ENCODE data around the gene IPO11.
A peak's percentile ranks its signal among the peaks of the same experiment; 100 is the strongest.
"Not testable (repeated sequence)": the region's sequence is repeated elsewhere in the genome, so short reads cannot be mapped to it uniquely, and the experiment has no call there.

The IPO11 gene

GRCh38 chr5:62450259-62450658 is 37.7 kb downstream of the IPO11 start:
- DNase-seq (ENCODE audit: low read depth), result no peak

GRCh38 chr5:62457071-62457470 is 44.5 kb downstream of the IPO11 start:
- peak; percentile 15 for DNase-seq (ENCODE audit: low read depth)

GRCh38 chr5:62460578-62460983 is 48.0 kb downstream of the IPO11 start:
- DNase-seq (ENCODE audit: low read depth), result peak; percentile 19

DNA sequence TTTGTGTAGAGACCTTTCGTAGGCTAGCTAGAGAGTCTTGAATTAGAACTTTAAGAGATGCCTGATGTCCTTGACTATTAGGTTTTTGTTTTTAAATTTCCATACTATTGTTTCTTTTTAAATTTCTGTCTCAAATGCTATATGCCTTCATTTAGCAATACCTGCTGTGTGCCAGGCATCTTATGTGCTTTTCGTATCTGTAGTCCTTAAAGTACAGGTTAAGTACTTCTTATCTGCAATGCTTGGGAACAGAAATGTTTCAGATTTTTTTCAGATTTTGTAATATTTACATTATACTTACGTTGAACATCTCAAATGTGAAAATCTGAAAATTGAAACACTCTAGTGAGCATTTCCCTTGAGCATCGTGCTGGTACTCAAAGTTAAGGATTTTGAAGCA is 49.0 kb downstream of the IPO11 start:
- DNase-seq (ENCODE audit: low read depth), result no peak

DNA sequence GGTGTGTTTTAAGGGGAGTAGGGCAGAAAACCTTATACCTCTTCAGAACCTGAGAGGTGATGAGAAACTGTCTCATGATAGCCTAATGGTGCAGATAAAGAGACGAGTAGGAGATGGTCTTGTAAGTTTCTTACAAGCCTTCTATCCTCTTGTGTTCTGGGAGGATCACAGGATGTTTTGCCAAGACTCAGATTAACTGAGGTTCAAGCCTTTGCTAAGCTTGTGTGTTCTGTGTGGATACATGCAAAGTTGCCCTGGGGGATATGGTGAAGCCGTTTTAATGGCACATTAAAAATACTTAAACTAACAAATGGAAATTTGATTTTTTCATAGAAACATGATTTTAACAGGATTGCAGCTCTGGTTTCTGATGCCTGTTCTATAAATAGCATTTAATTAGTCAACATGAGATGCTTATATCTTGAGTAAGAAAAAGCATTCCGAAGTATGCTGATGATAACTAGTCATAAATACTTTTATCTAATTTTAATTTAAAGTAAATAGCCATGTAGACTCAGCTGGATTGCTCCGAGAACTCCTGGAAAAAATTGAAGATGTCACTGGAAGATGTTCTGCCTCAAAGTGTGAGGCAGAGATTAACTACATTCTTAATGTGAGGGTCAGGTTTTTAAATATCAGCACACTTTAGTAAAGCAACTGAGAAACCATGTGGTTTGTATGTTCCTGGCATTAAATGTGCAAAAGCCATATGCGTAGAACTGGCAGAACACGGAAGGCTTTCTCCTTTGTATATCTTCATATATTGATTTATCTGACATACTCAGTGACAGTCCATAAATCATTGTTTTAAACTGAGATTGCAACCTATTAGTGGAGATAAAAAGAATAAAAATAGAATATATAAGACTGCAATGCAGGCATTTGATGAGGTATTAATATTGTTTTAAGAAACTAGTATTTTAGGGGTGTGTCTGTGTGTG is 53.7 kb downstream of the IPO11 start:
- no peak for DNase-seq (ENCODE audit: low read depth)

DNA sequence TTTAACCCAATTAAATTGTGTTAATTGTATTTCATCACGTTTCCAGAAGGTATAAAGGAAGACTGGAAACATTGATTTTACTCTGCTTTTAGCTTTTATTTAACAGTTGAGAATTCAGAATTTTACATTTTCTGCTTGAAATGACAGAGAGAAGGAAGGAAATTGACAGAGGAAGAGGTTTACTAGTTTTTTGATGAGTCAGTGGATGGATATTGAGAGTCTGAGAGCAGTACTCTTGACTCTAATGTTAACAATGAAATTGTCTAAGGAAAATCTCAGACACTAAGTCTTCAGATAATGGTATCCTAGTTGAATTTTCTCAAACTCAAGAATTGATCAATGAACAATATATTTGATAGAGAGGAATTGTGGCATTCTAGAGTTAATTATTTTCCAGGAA is 60.6 kb downstream of the IPO11 start:
- DNase-seq (ENCODE audit: low read depth), result peak; percentile 4

- DNase-seq (ENCODE audit: low read depth), result peak; percentile 66
These were observed 62.5 kb downstream of the IPO11 start for GRCh38 chr5:62475072-62475471.

DNA sequence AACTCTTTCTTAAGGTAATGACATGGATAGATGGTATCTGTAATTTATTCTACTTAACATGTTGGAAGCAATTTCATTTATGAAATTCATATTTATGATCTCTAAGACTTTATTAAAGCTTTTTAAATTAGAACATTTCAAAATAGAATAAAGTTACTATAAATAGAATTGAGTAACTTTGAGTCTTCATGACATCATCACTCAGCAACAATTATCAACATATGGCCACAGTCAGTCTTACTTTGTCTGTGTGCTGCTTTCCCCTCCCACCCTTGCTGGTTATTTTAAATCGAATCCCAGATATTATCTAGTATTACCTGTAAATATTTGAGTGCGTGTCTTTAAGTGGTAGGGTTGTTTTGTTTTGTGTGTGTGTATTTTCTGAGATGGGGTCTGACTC is 65.2 kb downstream of the IPO11 start:
- peak; percentile 29 for DNase-seq (ENCODE audit: low read depth)

- no peak for DNase-seq (ENCODE audit: low read depth)
These were observed 71.0 kb downstream of the IPO11 start for GRCh38 chr5:62483556-62483955.

- DNase-seq (ENCODE audit: low read depth), result no peak
These were observed 74.1 kb downstream of the IPO11 start for GRCh38 chr5:62486672-62487071.

- no peak for DNase-seq (ENCODE audit: low read depth)
These were observed 76.0 kb downstream of the IPO11 start for GRCh38 chr5:62488531-62488930.

DNA sequence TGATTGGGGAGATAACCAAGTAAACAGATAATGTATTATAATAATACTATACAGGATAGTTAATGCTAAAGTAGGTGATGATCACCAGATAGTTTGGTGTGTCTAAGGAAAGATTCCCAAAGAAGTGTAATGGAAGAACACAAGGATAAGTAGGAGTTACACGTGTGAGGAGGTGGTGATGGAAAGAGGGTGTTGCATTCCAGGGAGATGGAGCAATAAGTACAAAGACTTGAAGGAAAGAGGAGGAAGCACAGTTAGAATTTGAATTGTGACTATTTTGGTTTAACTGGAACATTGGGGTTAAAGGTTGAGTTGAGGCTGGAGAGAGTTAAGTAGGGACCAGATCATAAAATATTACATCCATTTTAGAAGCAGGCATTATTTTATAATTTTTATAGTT is 76.9 kb downstream of the IPO11 start:
- DNase-seq (ENCODE audit: low read depth), result no peak

- no peak for DNase-seq (ENCODE audit: low read depth)
These were observed 82.2 kb downstream of the IPO11 start for GRCh38 chr5:62494772-62495171.

DNA sequence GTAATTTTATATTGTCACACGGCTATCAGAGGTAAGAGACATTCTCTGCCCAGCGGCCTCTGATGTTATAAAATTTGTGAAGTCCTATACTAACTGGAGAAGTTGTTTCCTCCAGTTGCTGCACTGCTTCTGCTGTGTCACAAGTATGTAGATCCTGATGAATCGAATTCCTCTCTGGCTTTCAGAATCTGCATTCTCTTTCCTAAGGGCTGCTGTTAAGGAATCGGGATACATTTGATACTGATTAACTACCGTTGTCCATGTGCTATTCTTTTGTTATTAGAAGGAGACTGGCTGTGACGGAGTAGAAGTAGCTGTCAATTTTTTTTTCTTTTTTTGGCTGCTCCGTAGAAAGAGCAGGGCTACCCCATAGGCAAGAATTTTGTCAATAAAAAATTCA is 84.3 kb downstream of the IPO11 start:
- DNase-seq (ENCODE audit: low read depth), result no peak

DNA sequence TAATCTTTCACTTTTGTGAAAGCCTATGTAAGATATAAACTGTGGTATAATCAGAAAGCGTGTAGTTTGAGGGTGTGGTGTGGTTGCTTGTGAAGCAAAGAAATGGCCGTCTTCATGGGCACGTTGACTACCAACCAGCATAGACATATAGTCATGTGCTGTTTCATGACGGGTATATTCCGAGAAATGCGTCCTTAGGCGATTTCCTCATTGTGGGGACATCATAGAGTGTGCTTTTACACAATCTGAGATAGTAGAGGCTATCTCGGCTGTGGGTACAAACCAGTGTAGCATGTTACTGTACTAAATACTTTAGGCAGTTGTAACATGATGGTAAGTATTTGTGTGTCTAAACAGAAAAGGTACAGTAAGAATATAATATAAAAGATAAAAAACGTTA is 86.4 kb downstream of the IPO11 start:
- DNase-seq (ENCODE audit: low read depth), result no peak

- DNase-seq (ENCODE audit: low read depth), result no peak
These were observed 87.2 kb downstream of the IPO11 start for GRCh38 chr5:62499756-62500155.

DNA sequence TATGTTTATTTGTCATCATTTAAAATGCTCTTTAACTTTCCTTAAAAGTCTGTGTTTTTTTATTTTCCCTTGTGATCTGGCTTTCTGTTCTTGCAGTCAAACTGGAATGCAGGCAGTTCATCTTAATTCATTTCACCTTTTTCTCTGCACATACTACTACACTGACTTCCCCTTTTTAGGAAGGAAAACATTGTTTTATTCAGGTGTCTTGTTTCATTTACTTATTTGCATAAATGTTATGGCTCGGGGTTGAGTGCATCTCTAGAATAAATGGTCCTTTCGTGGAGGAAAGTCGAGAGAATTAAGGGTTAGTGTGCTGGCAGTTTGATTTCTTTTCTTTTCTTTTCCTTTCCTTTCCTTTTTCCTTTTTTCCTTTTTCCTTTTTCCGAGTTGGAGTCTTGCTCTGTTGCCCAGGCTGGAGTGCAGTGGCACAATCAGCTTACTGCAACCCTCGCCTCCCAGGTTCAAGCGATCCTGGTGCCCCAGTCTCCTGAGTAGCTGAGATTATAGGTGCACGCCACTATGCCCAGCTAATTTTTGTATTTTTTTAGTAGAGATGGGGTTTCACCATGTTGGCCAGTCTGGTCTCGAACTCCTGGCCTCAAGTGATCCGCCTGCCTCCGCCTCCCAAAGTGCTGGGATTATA is 90.0 kb downstream of the IPO11 start:
- DNase-seq (ENCODE audit: low read depth), result no peak

DNA sequence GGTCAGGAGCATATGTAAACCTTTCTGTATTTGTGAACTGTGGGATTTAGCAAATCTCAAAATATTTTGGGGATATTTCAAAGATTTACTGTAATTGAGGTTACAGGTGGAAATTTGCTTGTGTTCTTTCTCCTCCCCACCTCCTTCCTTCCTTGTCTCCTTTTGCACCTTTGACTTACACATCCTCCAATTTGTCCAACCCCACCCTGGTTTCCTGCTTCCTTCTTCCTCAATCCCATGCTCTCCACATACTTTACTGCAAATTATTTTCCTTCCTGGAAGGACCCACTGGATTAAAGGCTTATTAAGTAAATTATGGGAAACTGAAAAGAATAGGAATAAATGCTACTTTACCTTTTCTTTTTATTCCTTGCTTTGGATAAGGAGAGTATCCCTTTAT is 91.6 kb downstream of the IPO11 start:
- no peak for DNase-seq (ENCODE audit: low read depth)

- no peak for DNase-seq (ENCODE audit: low read depth)
These were observed 94.3 kb downstream of the IPO11 start for GRCh38 chr5:62506659-62507460.

- DNase-seq (ENCODE audit: low read depth), result not testable (repeated sequence)
These were observed 96.2 kb downstream of the IPO11 start for GRCh38 chr5:62508760-62509159.

DNA sequence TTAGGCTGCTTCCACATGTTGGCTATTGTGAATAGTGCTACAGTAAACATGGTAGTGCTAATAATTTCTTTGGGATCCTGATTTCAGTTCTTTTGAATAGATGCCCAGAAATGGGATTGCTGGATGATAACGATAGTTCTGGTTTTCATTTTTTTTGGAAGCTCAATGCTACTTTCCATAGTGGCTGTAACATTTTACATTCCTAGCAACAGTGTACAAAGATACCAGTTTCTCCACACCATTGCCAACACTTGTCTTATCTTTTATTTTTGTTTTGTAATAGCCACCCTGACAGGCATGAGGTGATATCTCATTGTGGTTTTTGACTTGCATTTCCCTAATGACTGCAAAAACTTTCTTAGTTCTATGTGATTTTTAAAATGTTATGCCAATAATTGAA is 97.2 kb downstream of the IPO11 start:
- DNase-seq (ENCODE audit: low read depth), result no peak

- not testable (repeated sequence) for DNase-seq (ENCODE audit: low read depth)
These were observed 100.5 kb downstream of the IPO11 start for GRCh38 chr5:62513085-62513484.

Measured in stromal cell of bone marrow (primary cell).